ENCODE results near the gene TAF1B. TPM values are rescaled to one million over a fixed set of nuclear protein-coding genes. Genes with fewer than 3 reads are reported as not detected.

TAF1B gene
- total and polyA plus RNA-seq, 10 of the 15 experiments (the other 5 are each of a cell fraction or from before 2014, with no cell fraction given): 8.1 to 18.3 (median 12.4) TPM

DNA sequence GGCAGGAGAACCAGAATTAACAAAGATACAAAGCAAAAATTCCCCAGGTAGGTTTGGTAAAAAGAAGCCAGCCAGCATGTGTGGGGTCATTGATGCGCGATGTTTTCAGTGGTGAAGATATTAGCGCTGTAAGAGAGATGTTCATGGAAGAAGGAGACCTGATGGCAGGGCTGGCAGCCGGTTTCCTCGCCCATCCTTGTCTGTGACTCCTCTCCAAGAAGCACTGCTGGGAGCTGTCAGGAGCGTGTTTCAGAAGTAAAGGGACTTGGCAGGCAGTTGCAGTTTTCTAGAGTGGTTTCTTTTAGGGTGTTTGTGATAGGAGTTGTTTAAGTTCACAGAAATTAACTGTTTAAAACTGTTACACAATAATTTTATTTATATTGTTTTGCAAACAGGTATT is 24.6 kb downstream of the TAF1B start:
- DNase-seq (ENCODE audit: low read depth, low spot score): no peak
- H3K79me2 ChIP-seq (ENCODE audit: control insufficient read depth, insufficient read depth, low read length): no peaks in the 10 kb centered on the region
- SMC1A ChIA-PET (ENCODE audit: uncharacterized antibody, unreplicated experiment): interaction anchor here (0.9 kb wide), 1 partner anchor 33 kb away, joined by 3 read pairs; no protein-coding TSS in a partner anchor
- FAIRE-seq: no peak
- 95% methylated on average over 6 of the region's 6 CpGs for WGBS (ENCODE audit: insufficient coverage, insufficient replicate concordance, low lambda C conversion rate, missing lambda C conversion rate)
- no peak overlapping the region for H3K4me2 ChIP-seq (ENCODE audit: control insufficient read depth, insufficient read depth)
- no TSS peak for BruUV-seq (replicated peaks)
- TF ChIP-seq SREBF2 (IDR thresholded peaks at IDR 0.05; ENCODE audit: low read length) (no peak), MEF2B (IDR thresholded peaks at IDR 0.05; ENCODE audit: partially characterized antibody, poor library complexity, severe bottlenecking) (no peak), CHD1 (IDR thresholded peaks at IDR 0.05; ENCODE audit: low read depth, low read length) (no peak), HDAC2 (IDR thresholded peaks at IDR 0.05) (no peak), RFX5 (IDR thresholded peaks at IDR 0.05; ENCODE audit: low read depth, low read length) (no peak), ESRRA (IDR thresholded peaks at IDR 0.05; ENCODE audit: low read length) (no peak), TARDBP (IDR thresholded peaks at IDR 0.05; ENCODE audit: borderline replicate concordance) (no peak), BCL11A (IDR thresholded peaks at IDR 0.05; ENCODE audit: low read depth, low read length) (no peak), CHD4 (IDR thresholded peaks at IDR 0.05) (no peak), PML (IDR thresholded peaks at IDR 0.05; ENCODE audit: low read length) (no peak), CBX3 (IDR thresholded peaks at IDR 0.05; ENCODE audit: borderline replicate concordance, low read depth) (no peak), ZNF207 (IDR thresholded peaks at IDR 0.05; ENCODE audit: borderline replicate concordance) (no peak), RB1 (IDR thresholded peaks at IDR 0.05; ENCODE audit: borderline replicate concordance) (no peak), HDAC6 (IDR thresholded peaks at IDR 0.05; ENCODE audit: unreplicated experiment) (no peak), ZNF274 (IDR thresholded peaks at IDR 0.05; ENCODE audit: insufficient read depth, insufficient read length) (no peak), BRCA1 (IDR thresholded peaks at IDR 0.05; ENCODE audit: low read depth, low read length) (no peak), ZSCAN29 (IDR thresholded peaks at IDR 0.05) (no peak)
- TF ChIP-seq, protein P1, sequence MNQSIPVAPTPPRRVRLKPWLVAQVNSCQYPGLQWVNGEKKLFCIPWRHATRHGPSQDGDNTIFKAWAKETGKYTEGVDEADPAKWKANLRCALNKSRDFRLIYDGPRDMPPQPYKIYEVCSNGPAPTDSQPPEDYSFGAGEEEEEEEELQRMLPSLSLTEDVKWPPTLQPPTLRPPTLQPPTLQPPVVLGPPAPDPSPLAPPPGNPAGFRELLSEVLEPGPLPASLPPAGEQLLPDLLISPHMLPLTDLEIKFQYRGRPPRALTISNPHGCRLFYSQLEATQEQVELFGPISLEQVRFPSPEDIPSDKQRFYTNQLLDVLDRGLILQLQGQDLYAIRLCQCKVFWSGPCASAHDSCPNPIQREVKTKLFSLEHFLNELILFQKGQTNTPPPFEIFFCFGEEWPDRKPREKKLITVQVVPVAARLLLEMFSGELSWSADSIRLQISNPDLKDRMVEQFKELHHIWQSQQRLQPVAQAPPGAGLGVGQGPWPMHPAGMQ (IDR thresholded peaks at IDR 0.05; ENCODE audit: borderline replicate concordance): no peak
- TF ChIP-seq, protein P2, sequence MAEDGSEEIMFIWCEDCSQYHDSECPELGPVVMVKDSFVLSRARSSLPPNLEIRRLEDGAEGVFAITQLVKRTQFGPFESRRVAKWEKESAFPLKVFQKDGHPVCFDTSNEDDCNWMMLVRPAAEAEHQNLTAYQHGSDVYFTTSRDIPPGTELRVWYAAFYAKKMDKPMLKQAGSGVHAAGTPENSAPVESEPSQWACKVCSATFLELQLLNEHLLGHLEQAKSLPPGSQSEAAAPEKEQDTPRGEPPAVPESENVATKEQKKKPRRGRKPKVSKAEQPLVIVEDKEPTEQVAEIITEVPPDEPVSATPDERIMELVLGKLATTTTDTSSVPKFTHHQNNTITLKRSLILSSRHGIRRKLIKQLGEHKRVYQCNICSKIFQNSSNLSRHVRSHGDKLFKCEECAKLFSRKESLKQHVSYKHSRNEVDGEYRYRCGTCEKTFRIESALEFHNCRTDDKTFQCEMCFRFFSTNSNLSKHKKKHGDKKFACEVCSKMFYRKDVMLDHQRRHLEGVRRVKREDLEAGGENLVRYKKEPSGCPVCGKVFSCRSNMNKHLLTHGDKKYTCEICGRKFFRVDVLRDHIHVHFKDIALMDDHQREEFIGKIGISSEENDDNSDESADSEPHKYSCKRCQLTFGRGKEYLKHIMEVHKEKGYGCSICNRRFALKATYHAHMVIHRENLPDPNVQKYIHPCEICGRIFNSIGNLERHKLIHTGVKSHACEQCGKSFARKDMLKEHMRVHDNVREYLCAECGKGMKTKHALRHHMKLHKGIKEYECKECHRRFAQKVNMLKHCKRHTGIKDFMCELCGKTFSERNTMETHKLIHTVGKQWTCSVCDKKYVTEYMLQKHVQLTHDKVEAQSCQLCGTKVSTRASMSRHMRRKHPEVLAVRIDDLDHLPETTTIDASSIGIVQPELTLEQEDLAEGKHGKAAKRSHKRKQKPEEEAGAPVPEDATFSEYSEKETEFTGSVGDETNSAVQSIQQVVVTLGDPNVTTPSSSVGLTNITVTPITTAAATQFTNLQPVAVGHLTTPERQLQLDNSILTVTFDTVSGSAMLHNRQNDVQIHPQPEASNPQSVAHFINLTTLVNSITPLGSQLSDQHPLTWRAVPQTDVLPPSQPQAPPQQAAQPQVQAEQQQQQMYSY (CRISPR knock-in tag; IDR thresholded peaks at IDR 0.05): no peak
- TF ChIP-seq, protein P3, sequence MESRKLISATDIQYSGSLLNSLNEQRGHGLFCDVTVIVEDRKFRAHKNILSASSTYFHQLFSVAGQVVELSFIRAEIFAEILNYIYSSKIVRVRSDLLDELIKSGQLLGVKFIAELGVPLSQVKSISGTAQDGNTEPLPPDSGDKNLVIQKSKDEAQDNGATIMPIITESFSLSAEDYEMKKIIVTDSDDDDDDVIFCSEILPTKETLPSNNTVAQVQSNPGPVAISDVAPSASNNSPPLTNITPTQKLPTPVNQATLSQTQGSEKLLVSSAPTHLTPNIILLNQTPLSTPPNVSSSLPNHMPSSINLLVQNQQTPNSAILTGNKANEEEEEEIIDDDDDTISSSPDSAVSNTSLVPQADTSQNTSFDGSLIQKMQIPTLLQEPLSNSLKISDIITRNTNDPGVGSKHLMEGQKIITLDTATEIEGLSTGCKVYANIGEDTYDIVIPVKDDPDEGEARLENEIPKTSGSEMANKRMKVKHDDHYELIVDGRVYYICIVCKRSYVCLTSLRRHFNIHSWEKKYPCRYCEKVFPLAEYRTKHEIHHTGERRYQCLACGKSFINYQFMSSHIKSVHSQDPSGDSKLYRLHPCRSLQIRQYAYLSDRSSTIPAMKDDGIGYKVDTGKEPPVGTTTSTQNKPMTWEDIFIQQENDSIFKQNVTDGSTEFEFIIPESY (IDR thresholded peaks at IDR 0.05): no peak
- no peaks in the 10 kb centered on the region for H4K20me1 ChIP-seq (ENCODE audit: control insufficient read depth, insufficient read depth)
- H3K4me1 ChIP-seq (ENCODE audit: control insufficient read depth, insufficient read depth, low read length): no peaks in the 10 kb centered on the region
- RAD21 ChIA-PET (ENCODE audit: unreplicated experiment): no interaction called here
- POLR2A ChIA-PET: no interaction called here
- no peak overlapping the region for H3K4me3 ChIP-seq
- ATAC-seq: no peak
- peaks cover 0 to 2% of the 10 kb centered on the region in 2 experiments; a peak in 1 of 4 replicates for H3K36me3 ChIP-seq (ENCODE audit: control insufficient read depth in 2 of 2, insufficient read depth in 2 of 2, low read length in 1 of 2)
- CTCF ChIA-PET: no interaction called here
- in situ Hi-C loops (cut with MboI): no loop called here
- H3K9me3 ChIP-seq (replicated peaks; ENCODE audit: control insufficient read depth, insufficient read depth, low read length): no peaks in the 10 kb centered on the region
- intact Hi-C loops (cut with micrococcal nuclease; ENCODE audit: unreplicated experiment): no loop called here
- H3K27me3 ChIP-seq (replicated peaks in 1 of 2; ENCODE audit: control insufficient read depth in 2 of 2, insufficient read depth in 2 of 2, low read length in 1 of 2): no peaks in the 10 kb centered on the region
- H3K27ac ChIP-seq (ENCODE audit: control insufficient read depth, insufficient read depth): no peak overlapping the region
- H2AFZ ChIP-seq (ENCODE audit: control insufficient read depth, low read depth, low read length): no peak overlapping the region
- no peak overlapping the region for H3K9ac ChIP-seq (ENCODE audit: control insufficient read depth, insufficient read depth, low read length)

All from GM12878 (cell line).